ENCODE data around the gene NDUFA7.
"Not testable (repeated sequence)": the region's sequence is repeated elsewhere in the genome, so short reads cannot be mapped to it uniquely, and the experiment has no call there.

NDUFA7 gene

GRCh38 chr19:8318835-8319234, 2.3 kb downstream of the NDUFA7 start:
- not testable (repeated sequence) for DNase-seq

GRCh38 chr19:8316351-8317125, 4.6 kb downstream of the NDUFA7 start:
- no peak for DNase-seq

- not testable (repeated sequence) for DNase-seq
Measured at GRCh38 chr19:8314981-8315640, 6.1 kb downstream of the NDUFA7 start.

- DNase-seq, result no peak
Measured at GRCh38 chr19:8311461-8312260, 9.5 kb downstream of the NDUFA7 start.

GRCh38 chr19:8310342-8311055, 10.7 kb downstream of the NDUFA7 start:
- no peak for DNase-seq

GRCh38 chr19:8308891-8309291, 12.3 kb downstream of the NDUFA7 start:
- DNase-seq, result no peak

- DNase-seq, result peak; percentile 87
Measured at GRCh38 chr19:8307965-8308866, 13.0 kb downstream of the NDUFA7 start, which contains the start of gene CD320. Gene CD320 (minus strand): TSS chr19:8308358. CDS start chr19:8308290, 68 bp downstream.

- no peak for DNase-seq
Measured at GRCh38 chr19:8307400-8307964, 13.7 kb downstream of the NDUFA7 start.

- no peak for DNase-seq
Measured at GRCh38 chr19:8306235-8307054, 14.7 kb downstream of the NDUFA7 start.

GRCh38 chr19:8305798-8306197, 15.4 kb downstream of the NDUFA7 start:
- DNase-seq, result no peak

- DNase-seq, result no peak
Measured at GRCh38 chr19:8304841-8305621, 16.1 kb downstream of the NDUFA7 start.

GRCh38 chr19:8302734-8303133, 18.4 kb downstream of the NDUFA7 start:
- no peak for DNase-seq

GRCh38 chr19:8302357-8302691, 18.9 kb downstream of the NDUFA7 start:
- DNase-seq, result no peak

GRCh38 chr19:8291337-8291736, 29.8 kb downstream of the NDUFA7 start:
- DNase-seq, result not testable (repeated sequence)

- DNase-seq, result not testable (repeated sequence)
Measured at GRCh38 chr19:8276508-8276907, 44.7 kb downstream of the NDUFA7 start.

GRCh38 chr19:8269724-8270123, 51.5 kb downstream of the NDUFA7 start:
- DNase-seq, result no peak

GRCh38 chr19:8265872-8266271, 55.3 kb downstream of the NDUFA7 start:
- DNase-seq, result no peak

GRCh38 chr19:8264248-8264647, 56.9 kb downstream of the NDUFA7 start:
- not testable (repeated sequence) for DNase-seq

- no peak for DNase-seq
Measured at GRCh38 chr19:8262431-8262830, 58.7 kb downstream of the NDUFA7 start.

- DNase-seq, result no peak
Measured at GRCh38 chr19:8261881-8262280, 59.3 kb downstream of the NDUFA7 start.
